22Rv1 (cell line): ENCODE measurements around the gene ALKAL2.

Experiments used
- ZFX ChIP-seq: fragments of 450-650 bp; IDR thresholded peaks from 2 replicates; pipeline ENCODE4 v1.6.1; 2017; ENCODE audit warnings: antibody characterized with exemption, borderline replicate concordance
- TF ChIP-seq, protein P1 (sequence below): fragments of 450-650 bp; IDR thresholded peaks from 2 replicates; pipeline ENCODE4 v1.5.1; 2017; ENCODE audit warnings: mild to moderate bottlenecking

DNA sequence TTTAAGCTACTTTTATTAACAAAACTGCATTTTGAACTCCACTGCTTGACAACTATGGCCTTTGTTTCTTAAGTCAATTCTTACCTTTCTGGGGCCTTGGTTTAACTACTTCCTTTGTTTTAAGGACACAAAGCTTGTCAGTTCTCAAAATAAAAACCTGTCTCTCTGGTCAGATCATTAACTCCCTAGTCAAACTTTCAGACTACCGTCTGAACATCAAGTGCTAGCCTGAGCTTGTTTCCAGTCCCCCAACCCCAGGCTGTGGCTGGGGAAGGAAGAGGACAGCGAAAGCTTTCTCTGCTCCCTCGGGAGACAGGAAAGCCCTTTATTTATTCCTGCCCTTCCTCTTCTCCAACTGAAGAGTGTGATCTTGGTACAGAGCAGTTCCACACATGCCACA lies 25.8 kb downstream of the ALKAL2 start:
- TF ChIP-seq, protein P1, sequence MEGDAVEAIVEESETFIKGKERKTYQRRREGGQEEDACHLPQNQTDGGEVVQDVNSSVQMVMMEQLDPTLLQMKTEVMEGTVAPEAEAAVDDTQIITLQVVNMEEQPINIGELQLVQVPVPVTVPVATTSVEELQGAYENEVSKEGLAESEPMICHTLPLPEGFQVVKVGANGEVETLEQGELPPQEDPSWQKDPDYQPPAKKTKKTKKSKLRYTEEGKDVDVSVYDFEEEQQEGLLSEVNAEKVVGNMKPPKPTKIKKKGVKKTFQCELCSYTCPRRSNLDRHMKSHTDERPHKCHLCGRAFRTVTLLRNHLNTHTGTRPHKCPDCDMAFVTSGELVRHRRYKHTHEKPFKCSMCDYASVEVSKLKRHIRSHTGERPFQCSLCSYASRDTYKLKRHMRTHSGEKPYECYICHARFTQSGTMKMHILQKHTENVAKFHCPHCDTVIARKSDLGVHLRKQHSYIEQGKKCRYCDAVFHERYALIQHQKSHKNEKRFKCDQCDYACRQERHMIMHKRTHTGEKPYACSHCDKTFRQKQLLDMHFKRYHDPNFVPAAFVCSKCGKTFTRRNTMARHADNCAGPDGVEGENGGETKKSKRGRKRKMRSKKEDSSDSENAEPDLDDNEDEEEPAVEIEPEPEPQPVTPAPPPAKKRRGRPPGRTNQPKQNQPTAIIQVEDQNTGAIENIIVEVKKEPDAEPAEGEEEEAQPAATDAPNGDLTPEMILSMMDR, result no peak
- TF ChIP-seq ZFX, result no peak
